Omental fat pad (tissue), 4 donors: Measurements from ENCODE around the gene CHST10. TPM values are rescaled to one million over a fixed set of nuclear protein-coding genes. Genes with fewer than 3 reads are reported as not detected.

Experiments used
- ATAC-seq: fragments of 150-250 bp; one replicate; pipeline ENCODE4 v1.9.1; 2016; ENCODE audit warnings: mild to moderate bottlenecking, moderate library complexity; ENCODE audit not compliant: low FRiP score
- DNase-seq: peaks from one replicate; pipeline ENCODE4 v3.0.0-alpha.2; 2019; ENCODE audit warnings: low spot score
- CTCF ChIP-seq, 3 donors: fragments of 450-650 bp; IDR thresholded peaks; one replicate each; pipeline ENCODE4 v1.5.1; 2016 to 2017; ENCODE audit warnings: antibody characterized with exemption in 3 of 3, mild to moderate bottlenecking in 3 of 3, moderate library complexity in 2 of 3
- total RNA-seq, 4 donors: library from RNA; depleted of rRNA; stranded (reverse); fragments of >200 nt; gene quantifications; one replicate each; pipeline ENCODE4 v1.1.0, GENCODE V29; 2016

The CHST10 gene
- total RNA-seq, 4 donors from 2014 or later: 6.9 to 13.2 (median 9.5) TPM

DNA sequence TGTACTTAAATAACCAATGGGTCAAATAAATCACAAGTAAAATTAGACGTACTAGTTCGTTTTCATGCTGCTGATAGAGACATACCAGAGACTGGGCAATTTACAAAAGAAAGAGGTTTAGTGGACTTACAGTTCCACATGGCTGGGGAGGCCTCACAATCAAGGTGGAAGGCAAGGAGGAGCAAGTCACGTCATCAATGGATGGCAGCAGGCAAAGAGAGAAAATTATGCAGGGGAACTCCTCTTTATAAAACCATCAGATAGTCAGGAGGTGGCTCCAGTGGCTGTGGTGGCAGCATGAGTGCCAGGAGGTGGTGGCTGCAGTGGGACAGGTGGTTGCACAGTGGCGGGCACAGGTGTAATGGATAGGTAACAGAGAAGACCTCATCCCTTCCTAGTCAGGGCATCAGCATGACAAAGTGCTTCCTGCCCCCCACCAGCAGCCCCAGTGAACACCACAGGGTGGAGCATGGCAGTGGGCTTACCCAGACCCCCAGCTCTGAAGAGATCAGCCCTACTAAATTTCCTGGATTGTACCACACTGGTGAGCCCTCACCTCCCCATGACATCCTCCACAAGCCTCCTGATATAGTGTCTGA lies 6.9 kb upstream of the CHST10 start:
- no peak for ATAC-seq
- TF ChIP-seq CTCF (IDR thresholded peaks at IDR 0.05): no peak
- DNase-seq: no peak

- DNase-seq (no peak), ATAC-seq (no peak)
These were observed 6.2 kb upstream of the CHST10 start for GRCh38 chr2:100423631-100424030.

GRCh38 chr2:100422320-100423055 lies 5.0 kb upstream of the CHST10 start:
- DNase-seq (no peak), ATAC-seq (no peak)
- no peak for TF ChIP-seq CTCF (IDR thresholded peaks at IDR 0.05)

More at GRCh38 chr2:100423631-100424030, 6.2 kb upstream of the CHST10 start:
- TF ChIP-seq CTCF (IDR thresholded peaks at IDR 0.05): no peak

DNA sequence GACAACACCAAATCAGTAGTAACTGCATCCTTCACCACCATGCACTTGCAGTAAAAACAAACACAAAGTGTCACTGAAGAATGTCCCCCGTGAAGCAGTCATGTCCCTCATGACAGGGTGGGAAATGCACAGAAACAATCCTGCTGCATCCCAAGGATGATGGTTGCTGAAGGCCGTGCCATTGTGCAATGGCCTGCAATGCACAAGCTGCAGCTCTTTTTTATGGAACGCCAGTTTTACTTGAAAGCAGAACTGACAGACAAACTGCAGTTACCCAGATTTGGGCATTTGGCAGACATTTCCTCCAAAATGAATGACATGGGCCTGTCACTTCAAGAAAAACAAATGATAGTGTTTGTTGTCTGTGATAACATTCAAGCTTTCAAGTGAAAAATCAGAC lies 2.4 kb upstream of the CHST10 start:
- ATAC-seq (no peak), DNase-seq (no peak)
- no peak for TF ChIP-seq CTCF (IDR thresholded peaks at IDR 0.05)

DNA sequence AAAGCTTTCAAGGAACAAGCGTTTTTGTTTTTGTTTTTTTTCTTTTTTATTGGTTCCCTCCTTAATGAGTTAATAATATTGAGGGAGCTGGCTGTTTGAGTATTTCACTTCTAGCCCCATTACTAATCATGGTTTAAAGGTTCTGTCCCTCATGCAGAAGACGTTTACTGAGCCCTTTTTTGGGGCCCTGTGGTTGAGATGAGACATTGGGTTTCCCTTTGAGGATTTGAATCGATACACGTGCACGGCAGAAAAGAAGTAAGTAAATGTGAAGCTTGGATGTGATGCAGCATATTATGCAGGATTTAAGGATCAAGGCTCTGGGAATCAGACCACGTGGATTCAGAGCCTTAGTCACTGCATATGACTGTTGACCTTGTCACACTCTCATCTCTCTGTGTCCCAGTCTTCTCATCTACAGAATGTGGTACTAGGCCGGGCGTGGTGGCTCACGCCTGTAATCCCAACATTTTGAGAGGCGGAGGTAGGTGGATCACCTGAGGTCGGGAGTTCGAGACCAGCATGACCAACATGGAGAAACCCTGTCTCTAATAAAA lies 1.0 kb upstream of the CHST10 start:
- no peak for DNase-seq
- TF ChIP-seq CTCF (IDR thresholded peaks at IDR 0.05): no peak
- ATAC-seq: no peak

- ATAC-seq (no peak), DNase-seq (no peak)
- no peak for TF ChIP-seq CTCF (IDR thresholded peaks at IDR 0.05)
These were observed 250 bp upstream of the CHST10 start for GRCh38 chr2:100417711-100418124.
